GM21423 (cell line): ENCODE measurements around the gene PDCD4.
A peak's percentile ranks its signal among the peaks of the same experiment; 100 is the strongest.

ENCODE experiments used
- ATAC-seq: cut with Tn5 transposase; IDR thresholded peaks from one replicate; pipeline ENCODE4 v1.9.1; 2021; ENCODE audit warnings: mild to moderate bottlenecking, moderate library complexity; ENCODE audit not compliant: unreplicated experiment

Gene PDCD4

GRCh38 chr10:110871298-110872084 is at the start of gene PDCD4:
TSS of gene PDCD4 (plus strand) at chr10:110871928. CDS start at chr10:110876028, 4,100 bp downstream.
- ATAC-seq = peak; percentile 72

GRCh38 chr10:110822035-110822711 is 49.6 kb upstream of the PDCD4 start:
- ATAC-seq = no peak

- ATAC-seq = no peak
These were observed 48.9 kb upstream of the PDCD4 start for GRCh38 chr10:110822712-110823311.

- ATAC-seq = no peak
These were observed 47.6 kb upstream of the PDCD4 start for GRCh38 chr10:110824152-110824441.

GRCh38 chr10:110824660-110825059 is 47.1 kb upstream of the PDCD4 start:
- ATAC-seq = no peak

- no peak for ATAC-seq
These were observed 46.2 kb upstream of the PDCD4 start for GRCh38 chr10:110825508-110825907.

GRCh38 chr10:110827410-110827809 is 44.3 kb upstream of the PDCD4 start:
- no peak for ATAC-seq

- no peak for ATAC-seq
These were observed 43.9 kb upstream of the PDCD4 start for GRCh38 chr10:110827875-110828274.

- ATAC-seq = no peak
These were observed 43.2 kb upstream of the PDCD4 start for GRCh38 chr10:110828525-110828924.

- ATAC-seq = no peak
These were observed 41.9 kb upstream of the PDCD4 start for GRCh38 chr10:110829721-110830410.

- ATAC-seq = no peak
These were observed 38.3 kb upstream of the PDCD4 start for GRCh38 chr10:110833234-110833940.

- ATAC-seq = no peak
These were observed 37.6 kb upstream of the PDCD4 start for GRCh38 chr10:110833941-110834628.

GRCh38 chr10:110834629-110835301 is 37.0 kb upstream of the PDCD4 start:
- no peak for ATAC-seq

- no peak for ATAC-seq
These were observed 35.9 kb upstream of the PDCD4 start for GRCh38 chr10:110835841-110836240.

GRCh38 chr10:110836706-110837105 is 35.0 kb upstream of the PDCD4 start:
- no peak for ATAC-seq

GRCh38 chr10:110837418-110838171 is 34.1 kb upstream of the PDCD4 start:
- ATAC-seq = no peak

- no peak for ATAC-seq
These were observed 31.4 kb upstream of the PDCD4 start for GRCh38 chr10:110840225-110840922.

GRCh38 chr10:110840923-110841428 is 30.8 kb upstream of the PDCD4 start:
- no peak for ATAC-seq
